ENCODE data around the gene TTC39B. TPM values are rescaled to one million over a fixed set of nuclear protein-coding genes. Genes with fewer than 3 reads are reported as not detected.

TTC39B gene
- total RNA-seq, 1 donor from 2014 or later = 3.1 TPM

- H3K27ac Mint-ChIP-seq (ENCODE audit: unreplicated experiment) = no peak overlapping the region
- peak; percentile 48 for TF ChIP-seq CTCF (IDR thresholded peaks at IDR 0.05; ENCODE audit: partially characterized antibody, unreplicated experiment)
- H3K27me3 Mint-ChIP-seq (ENCODE audit: unreplicated experiment) = no peaks in the 10 kb centered on the region
- no peak overlapping the region for H3K4me3 Mint-ChIP-seq (ENCODE audit: unreplicated experiment)
- no peaks in the 10 kb centered on the region for H3K36me3 Mint-ChIP-seq (ENCODE audit: unreplicated experiment)
- peaks cover 7% of the 10 kb centered on the region for H3K4me1 Mint-ChIP-seq (ENCODE audit: low read depth, unreplicated experiment)
- no peak for DNase-seq
- peaks cover 2% of the 10 kb centered on the region for H3K9me3 Mint-ChIP-seq (ENCODE audit: unreplicated experiment)
These were observed 95.1 kb downstream of the TTC39B start for GRCh38 chr9:15211815-15212495.

GRCh38 chr9:15211160-15211814, 95.7 kb downstream of the TTC39B start:
- Mint-ChIP-seq H3K36me3 (ENCODE audit: unreplicated experiment) (no peaks in the 10 kb centered on the region), H3K9me3 (ENCODE audit: unreplicated experiment) (peaks cover 2% of the 10 kb centered on the region), H3K27ac (ENCODE audit: unreplicated experiment) (no peak overlapping the region), H3K4me3 (ENCODE audit: unreplicated experiment) (no peak overlapping the region), H3K4me1 (ENCODE audit: low read depth, unreplicated experiment) (peaks cover 7% of the 10 kb centered on the region), H3K27me3 (ENCODE audit: unreplicated experiment) (no peaks in the 10 kb centered on the region)
- TF ChIP-seq CTCF (IDR thresholded peaks at IDR 0.05; ENCODE audit: partially characterized antibody, unreplicated experiment) = peak; percentile 92
- DNase-seq = peak; percentile 39

DNA sequence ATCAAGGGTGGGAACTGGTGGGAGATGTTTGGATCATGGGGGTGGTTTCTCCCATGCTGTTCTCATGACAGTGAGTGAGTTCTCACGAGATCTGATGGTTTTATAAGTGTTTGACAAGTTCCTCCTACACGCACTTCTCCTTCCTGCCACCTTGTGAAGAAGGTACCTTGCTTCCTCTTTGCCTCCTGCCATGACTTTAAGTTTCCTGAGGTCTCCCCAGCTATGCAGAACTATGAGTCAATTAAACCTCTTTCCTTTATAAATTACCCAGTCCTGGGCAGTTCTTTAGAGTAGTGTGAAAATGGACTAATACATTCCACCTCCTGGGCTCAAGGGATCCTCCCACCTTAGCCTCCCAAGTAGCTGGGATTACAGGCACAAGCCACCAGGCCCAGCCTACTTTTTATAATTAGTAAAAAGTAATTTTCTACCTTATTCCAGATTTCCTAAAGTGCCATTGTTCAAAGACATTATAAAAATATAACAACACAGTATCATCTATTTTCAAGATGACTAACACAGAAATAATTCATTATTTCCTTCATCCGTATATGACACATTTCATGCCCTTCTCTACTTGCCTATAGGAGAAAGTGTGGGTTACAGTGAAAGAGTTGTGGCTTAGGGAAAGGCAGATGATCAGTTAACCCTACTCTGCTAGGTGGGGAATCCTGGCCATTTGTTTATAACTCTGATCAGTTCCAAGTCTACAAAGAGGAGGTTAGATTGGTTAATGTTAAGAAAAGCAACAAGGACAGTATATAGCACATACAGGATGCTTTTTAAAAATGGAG, 99.9 kb downstream of the TTC39B start:
- H3K36me3 Mint-ChIP-seq (ENCODE audit: unreplicated experiment) = no peaks in the 10 kb centered on the region
- H3K4me3 Mint-ChIP-seq (ENCODE audit: unreplicated experiment) = no peak overlapping the region
- H3K9me3 Mint-ChIP-seq (ENCODE audit: unreplicated experiment) = no peaks in the 10 kb centered on the region
- DNase-seq = no peak
- no peak overlapping the region for H3K27ac Mint-ChIP-seq (ENCODE audit: unreplicated experiment)
- H3K27me3 Mint-ChIP-seq (ENCODE audit: unreplicated experiment) = no peaks in the 10 kb centered on the region
- peaks cover 4% of the 10 kb centered on the region for H3K4me1 Mint-ChIP-seq (ENCODE audit: low read depth, unreplicated experiment)
- TF ChIP-seq CTCF (IDR thresholded peaks at IDR 0.05; ENCODE audit: partially characterized antibody, unreplicated experiment) = no peak

DNA sequence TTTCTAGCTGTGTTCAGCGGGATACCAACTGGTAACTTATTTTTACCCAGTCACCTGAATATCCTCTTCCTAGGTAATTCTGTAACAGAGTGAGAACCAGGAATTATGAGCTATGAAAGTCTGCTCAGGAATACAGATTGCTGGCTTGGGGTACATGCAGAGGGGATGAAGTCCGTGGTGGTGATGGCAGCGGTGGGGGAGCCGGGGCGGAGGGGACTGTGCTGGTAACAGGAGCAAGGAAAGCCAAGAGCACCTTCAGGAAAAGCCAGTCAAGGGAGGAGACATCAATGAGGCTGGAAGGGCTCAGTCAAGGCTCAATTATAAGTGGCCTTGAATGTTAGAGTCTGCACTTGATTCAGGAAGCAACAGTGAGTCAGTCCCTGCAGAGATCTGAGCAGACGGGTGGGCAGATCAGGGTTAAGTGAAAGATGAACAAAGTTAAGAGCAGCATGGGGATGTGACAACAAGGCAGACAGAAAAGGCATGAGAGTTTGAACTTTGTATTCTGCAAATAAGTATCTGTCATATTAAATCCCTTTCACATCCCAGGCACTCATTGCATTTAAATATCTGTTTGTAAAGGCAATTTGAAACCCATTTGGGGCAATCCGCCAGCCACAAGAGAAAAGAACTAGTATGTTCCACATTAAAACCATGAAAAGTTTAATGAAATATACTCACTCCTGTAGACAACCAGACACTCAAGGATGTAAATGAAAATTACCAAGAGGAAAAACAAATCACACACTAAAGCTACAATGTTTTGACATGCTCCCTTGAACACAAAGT, 101.2 kb downstream of the TTC39B start:
- Mint-ChIP-seq H3K4me1 (ENCODE audit: low read depth, unreplicated experiment) (peaks cover 4% of the 10 kb centered on the region), H3K9me3 (ENCODE audit: unreplicated experiment) (no peaks in the 10 kb centered on the region), H3K4me3 (ENCODE audit: unreplicated experiment) (no peak overlapping the region), H3K27me3 (ENCODE audit: unreplicated experiment) (no peaks in the 10 kb centered on the region), H3K36me3 (ENCODE audit: unreplicated experiment) (no peaks in the 10 kb centered on the region), H3K27ac (ENCODE audit: unreplicated experiment) (no peak overlapping the region)
- no peak for TF ChIP-seq CTCF (IDR thresholded peaks at IDR 0.05; ENCODE audit: partially characterized antibody, unreplicated experiment)
- no peak for DNase-seq

All from glutamatergic neuron (in vitro differentiated cells).